GM12892 (cell line): ENCODE measurements around the gene SH2D7.

Source experiments
- POLR2A ChIP-seq: IDR thresholded peaks from 2 replicates; pipeline ENCODE4 v1.6.1; 2011; ENCODE audit warnings: low read depth, low read length, control low read depth
- POLR2AphosphoS5 ChIP-seq: IDR thresholded peaks from 2 replicates; pipeline ENCODE4 v1.6.1; 2011; ENCODE audit warnings: low read depth, low read length, control low read depth
- TAF1 ChIP-seq: IDR thresholded peaks from 2 replicates; pipeline ENCODE4 v1.6.1; 2011; ENCODE audit warnings: low read depth, mild to moderate bottlenecking, control low read depth, low read length, borderline replicate concordance

DNA sequence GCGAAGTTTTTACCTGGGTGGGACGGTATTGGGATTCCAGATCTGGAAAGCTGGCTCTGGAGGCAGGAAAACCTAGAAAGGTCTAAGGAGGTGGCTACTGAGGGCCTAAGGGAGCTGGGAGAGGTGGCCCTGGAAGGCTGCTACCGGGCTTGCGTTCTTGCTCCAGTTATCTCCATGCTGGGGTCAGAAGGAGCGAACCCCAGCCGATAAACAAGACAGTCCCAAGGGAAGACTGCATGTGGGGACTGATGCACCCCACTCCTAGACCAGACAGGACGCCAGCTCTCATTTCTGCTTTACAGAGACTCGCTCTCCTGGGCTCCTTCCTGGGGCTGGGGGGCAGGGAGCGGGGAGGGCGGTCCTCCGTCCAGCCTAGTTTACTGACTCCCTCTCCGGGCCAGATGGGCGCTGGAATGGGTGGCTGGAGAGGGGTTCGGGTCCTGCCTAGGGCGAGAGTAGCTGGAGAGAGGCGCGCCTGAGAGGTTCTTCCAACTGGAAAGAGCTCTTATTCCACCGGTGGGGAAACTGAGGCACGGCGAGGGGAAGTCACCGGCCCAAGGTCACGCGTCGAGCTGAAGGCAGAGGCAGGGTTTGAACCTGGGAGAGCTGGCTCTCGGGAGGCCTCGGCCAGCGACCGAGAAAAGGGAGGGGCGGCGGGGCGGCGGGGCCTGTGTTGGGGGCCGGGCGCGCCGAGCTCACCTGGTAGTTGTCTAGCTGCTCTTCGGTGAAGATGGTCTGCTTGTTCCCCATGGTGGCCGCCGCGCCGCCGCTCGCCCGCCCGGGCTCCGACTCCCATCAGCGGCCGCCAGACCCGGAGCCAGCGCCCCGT, 38.3 kb downstream of the SH2D7 start:
- TF ChIP-seq POLR2AphosphoS5: no peak
- no peak for TF ChIP-seq TAF1
- no peak for TF ChIP-seq POLR2A
